ENCODE measurements around the gene ARID1B.
A peak's percentile ranks its signal among the peaks of the same experiment; 100 is the strongest.

Gene ARID1B

GRCh38 chr6:157246771-157247484 lies 469.8 kb downstream of the ARID1B start:
- DNase-seq (ENCODE audit: low spot score), result no peak

DNA sequence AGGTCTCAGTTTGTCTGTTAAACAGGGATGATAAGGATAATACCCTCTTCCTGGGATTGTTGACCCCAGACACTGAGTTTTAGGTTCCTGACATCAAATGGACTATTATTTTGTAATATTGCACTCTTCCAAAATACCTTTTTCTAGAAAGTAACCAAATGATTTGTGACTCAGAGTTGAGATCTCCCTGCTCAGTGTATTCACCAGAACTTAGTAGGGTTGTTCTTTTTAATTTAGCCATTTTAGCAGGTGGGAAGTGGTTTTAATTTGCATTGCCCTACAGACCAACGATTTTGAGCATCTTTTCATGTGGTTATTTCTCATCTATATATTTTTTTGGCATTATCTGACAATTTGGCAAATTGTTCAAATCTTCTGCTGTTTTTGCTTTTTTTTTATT lies 471.1 kb downstream of the ARID1B start:
- no peak for DNase-seq (ENCODE audit: low spot score)

DNA sequence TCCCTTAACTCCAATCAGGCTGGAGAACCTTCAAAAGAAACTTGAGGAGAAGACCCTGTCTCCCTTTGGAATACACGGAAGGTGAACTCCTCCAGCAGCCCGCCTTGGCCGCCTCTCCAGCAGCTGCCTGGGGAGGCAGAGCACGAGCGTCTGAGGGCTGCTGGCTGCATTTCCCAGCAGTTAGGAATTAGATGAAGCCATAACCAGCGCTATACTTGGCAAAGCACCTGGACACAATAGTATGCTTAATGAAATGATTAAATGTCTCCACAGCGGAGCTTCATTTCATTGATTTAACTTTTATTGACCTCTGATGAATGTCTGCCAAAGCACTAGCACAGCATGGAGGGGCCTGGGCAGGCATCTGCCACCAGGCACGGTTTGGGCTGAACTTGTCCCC lies 472.6 kb downstream of the ARID1B start:
- DNase-seq (ENCODE audit: low spot score), result no peak

GRCh38 chr6:157251586-157252247 lies 474.5 kb downstream of the ARID1B start:
- DNase-seq (ENCODE audit: low spot score), result no peak

GRCh38 chr6:157253017-157253416 lies 475.8 kb downstream of the ARID1B start:
- DNase-seq (ENCODE audit: low spot score), result peak; percentile 81

- peak; percentile 68 for DNase-seq (ENCODE audit: low spot score)
These were observed 476.5 kb downstream of the ARID1B start for GRCh38 chr6:157253699-157254098.

- DNase-seq (ENCODE audit: low spot score), result no peak
These were observed 477.4 kb downstream of the ARID1B start for GRCh38 chr6:157254538-157254937.

GRCh38 chr6:157255079-157255478 lies 477.9 kb downstream of the ARID1B start:
- no peak for DNase-seq (ENCODE audit: low spot score)

- no peak for DNase-seq (ENCODE audit: low spot score)
These were observed 481.7 kb downstream of the ARID1B start for GRCh38 chr6:157258878-157259277.

DNA sequence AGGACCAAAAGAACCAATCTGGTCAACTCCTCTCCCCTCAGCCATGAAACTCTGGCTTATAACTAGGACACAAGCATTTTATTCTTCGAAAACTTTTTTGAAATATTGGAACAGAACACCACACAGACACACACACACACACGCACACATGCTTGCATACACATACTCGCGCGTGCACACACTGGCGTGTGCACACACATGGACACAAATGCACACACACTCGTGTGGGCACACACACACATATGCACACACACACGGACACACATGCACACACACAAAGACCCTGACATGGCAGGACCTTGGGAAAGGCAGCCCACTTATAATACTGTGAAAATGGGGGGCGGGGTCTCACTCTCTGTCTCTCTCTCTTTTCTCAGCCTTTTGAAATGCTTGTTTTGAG lies 482.3 kb downstream of the ARID1B start:
- DNase-seq (ENCODE audit: low spot score), result no peak

Data from SW480 (cell line).